ENCODE results near the gene SLC16A6.
"Not testable (repeated sequence)": the region's sequence is repeated elsewhere in the genome, so short reads cannot be mapped to it uniquely, and the experiment has no call there.

SLC16A6 gene

GRCh38 chr17:68291836-68292688 lies 1.1 kb upstream of the SLC16A6 start:
- Histone ChIP-seq H3K4me3 (ENCODE audit: insufficient read depth, low read depth, low read length, poor library complexity, severe bottlenecking) (peak overlapping the region; percentile 80), H3K27me3 (replicated peaks; ENCODE audit: control insufficient read depth, insufficient read depth, low read length, poor library complexity, severe bottlenecking) (no peaks in the 10 kb centered on the region), H3K9me3 (ENCODE audit: control insufficient read depth, low read length) (no peaks in the 10 kb centered on the region), H3K4me1 (ENCODE audit: control insufficient read depth, insufficient read depth, low read length, poor library complexity, severe bottlenecking) (peaks cover 39% of the 10 kb centered on the region), H3K27ac (ENCODE audit: insufficient read depth, low read length, poor library complexity, severe bottlenecking) (peak overlapping the region; percentile 96), H3K36me3 (ENCODE audit: control insufficient read depth, insufficient read depth, low read length) (no peaks in the 10 kb centered on the region)
- DNase-seq: peak; percentile 90 to 93 (median 91)

- H3K4me1 ChIP-seq (ENCODE audit: control insufficient read depth, insufficient read depth, low read length, poor library complexity, severe bottlenecking): peaks cover 25% of the 10 kb centered on the region
- peak overlapping the region; percentile 96 for H3K27ac ChIP-seq (ENCODE audit: insufficient read depth, low read length, poor library complexity, severe bottlenecking)
- H3K4me3 ChIP-seq (ENCODE audit: insufficient read depth, low read depth, low read length, poor library complexity, severe bottlenecking): peak overlapping the region; percentile 80
- H3K36me3 ChIP-seq (ENCODE audit: control insufficient read depth, insufficient read depth, low read length): no peaks in the 10 kb centered on the region
- peak; percentile 64 to 69 (median 67) for DNase-seq
- no peaks in the 10 kb centered on the region for H3K9me3 ChIP-seq (ENCODE audit: control insufficient read depth, low read length)
- H3K27me3 ChIP-seq (replicated peaks; ENCODE audit: control insufficient read depth, insufficient read depth, low read length, poor library complexity, severe bottlenecking): no peaks in the 10 kb centered on the region
Measured at GRCh38 chr17:68290268-68290954, 516 bp downstream of the SLC16A6 start.

GRCh38 chr17:68289936-68290267 lies 1.0 kb downstream of the SLC16A6 start:
- Histone ChIP-seq H3K27ac (ENCODE audit: insufficient read depth, low read length, poor library complexity, severe bottlenecking) (peak overlapping the region; percentile 96), H3K4me3 (ENCODE audit: insufficient read depth, low read depth, low read length, poor library complexity, severe bottlenecking) (peak overlapping the region; percentile 80), H3K27me3 (replicated peaks; ENCODE audit: control insufficient read depth, insufficient read depth, low read length, poor library complexity, severe bottlenecking) (no peaks in the 10 kb centered on the region), H3K9me3 (ENCODE audit: control insufficient read depth, low read length) (no peaks in the 10 kb centered on the region), H3K4me1 (ENCODE audit: control insufficient read depth, insufficient read depth, low read length, poor library complexity, severe bottlenecking) (peaks cover 20% of the 10 kb centered on the region), H3K36me3 (ENCODE audit: control insufficient read depth, insufficient read depth, low read length) (no peaks in the 10 kb centered on the region)
- DNase-seq: no peak

- Histone ChIP-seq H3K9me3 (ENCODE audit: control insufficient read depth, low read length) (no peaks in the 10 kb centered on the region), H3K27ac (ENCODE audit: insufficient read depth, low read length, poor library complexity, severe bottlenecking) (peak overlapping the region; percentile 96), H3K36me3 (ENCODE audit: control insufficient read depth, insufficient read depth, low read length) (no peaks in the 10 kb centered on the region), H3K27me3 (replicated peaks; ENCODE audit: control insufficient read depth, insufficient read depth, low read length, poor library complexity, severe bottlenecking) (no peaks in the 10 kb centered on the region), H3K4me1 (ENCODE audit: control insufficient read depth, insufficient read depth, low read length, poor library complexity, severe bottlenecking) (peaks cover 18% of the 10 kb centered on the region), H3K4me3 (ENCODE audit: insufficient read depth, low read depth, low read length, poor library complexity, severe bottlenecking) (peak overlapping the region; percentile 80)
- no peak for DNase-seq
Measured at GRCh38 chr17:68289473-68289872, 1.5 kb downstream of the SLC16A6 start.

GRCh38 chr17:68288804-68289203 lies 2.1 kb downstream of the SLC16A6 start:
- Histone ChIP-seq H3K9me3 (ENCODE audit: control insufficient read depth, low read length) (no peaks in the 10 kb centered on the region), H3K4me1 (ENCODE audit: control insufficient read depth, insufficient read depth, low read length, poor library complexity, severe bottlenecking) (peaks cover 18% of the 10 kb centered on the region), H3K27me3 (replicated peaks; ENCODE audit: control insufficient read depth, insufficient read depth, low read length, poor library complexity, severe bottlenecking) (no peaks in the 10 kb centered on the region), H3K4me3 (ENCODE audit: insufficient read depth, low read depth, low read length, poor library complexity, severe bottlenecking) (peak overlapping the region; percentile 80), H3K36me3 (ENCODE audit: control insufficient read depth, insufficient read depth, low read length) (no peaks in the 10 kb centered on the region), H3K27ac (ENCODE audit: insufficient read depth, low read length, poor library complexity, severe bottlenecking) (peak overlapping the region; percentile 36)
- no peak for DNase-seq

- DNase-seq: no peak
- peaks cover 18% of the 10 kb centered on the region for H3K4me1 ChIP-seq (ENCODE audit: control insufficient read depth, insufficient read depth, low read length, poor library complexity, severe bottlenecking)
- no peak overlapping the region for H3K4me3 ChIP-seq (ENCODE audit: insufficient read depth, low read depth, low read length, poor library complexity, severe bottlenecking)
- H3K9me3 ChIP-seq (ENCODE audit: control insufficient read depth, low read length): no peaks in the 10 kb centered on the region
- no peaks in the 10 kb centered on the region for H3K36me3 ChIP-seq (ENCODE audit: control insufficient read depth, insufficient read depth, low read length)
- H3K27me3 ChIP-seq (replicated peaks; ENCODE audit: control insufficient read depth, insufficient read depth, low read length, poor library complexity, severe bottlenecking): no peaks in the 10 kb centered on the region
- H3K27ac ChIP-seq (ENCODE audit: insufficient read depth, low read length, poor library complexity, severe bottlenecking): peak overlapping the region; percentile 36
Measured at GRCh38 chr17:68288375-68288774, 2.6 kb downstream of the SLC16A6 start.

GRCh38 chr17:68281965-68282364 lies 9.0 kb downstream of the SLC16A6 start:
- H3K4me1 ChIP-seq (ENCODE audit: control insufficient read depth, insufficient read depth, low read length, poor library complexity, severe bottlenecking); DNase-seq; H3K9me3 ChIP-seq (ENCODE audit: control insufficient read depth, low read length); H3K27me3 ChIP-seq (replicated peaks; ENCODE audit: control insufficient read depth, insufficient read depth, low read length, poor library complexity, severe bottlenecking); H3K4me3 ChIP-seq (ENCODE audit: insufficient read depth, low read depth, low read length, poor library complexity, severe bottlenecking); H3K27ac ChIP-seq (ENCODE audit: insufficient read depth, low read length, poor library complexity, severe bottlenecking): not testable (repeated sequence)
- peaks cover 16% of the 10 kb centered on the region for H3K36me3 ChIP-seq (ENCODE audit: control insufficient read depth, insufficient read depth, low read length)

- no peaks in the 10 kb centered on the region for H3K27me3 ChIP-seq (replicated peaks; ENCODE audit: control insufficient read depth, insufficient read depth, low read length, poor library complexity, severe bottlenecking)
- peaks cover 30% of the 10 kb centered on the region for H3K36me3 ChIP-seq (ENCODE audit: control insufficient read depth, insufficient read depth, low read length)
- no peaks in the 10 kb centered on the region for H3K4me1 ChIP-seq (ENCODE audit: control insufficient read depth, insufficient read depth, low read length, poor library complexity, severe bottlenecking)
- H3K4me3 ChIP-seq (ENCODE audit: insufficient read depth, low read depth, low read length, poor library complexity, severe bottlenecking): no peak overlapping the region
- no peak overlapping the region for H3K27ac ChIP-seq (ENCODE audit: insufficient read depth, low read length, poor library complexity, severe bottlenecking)
- DNase-seq: no peak
- H3K9me3 ChIP-seq (ENCODE audit: control insufficient read depth, low read length): no peaks in the 10 kb centered on the region
Measured at GRCh38 chr17:68277807-68278206, 13.1 kb downstream of the SLC16A6 start.

- H3K9me3 ChIP-seq (ENCODE audit: control insufficient read depth, low read length); H3K4me1 ChIP-seq (ENCODE audit: control insufficient read depth, insufficient read depth, low read length, poor library complexity, severe bottlenecking); H3K4me3 ChIP-seq (ENCODE audit: insufficient read depth, low read depth, low read length, poor library complexity, severe bottlenecking); DNase-seq; H3K27ac ChIP-seq (ENCODE audit: insufficient read depth, low read length, poor library complexity, severe bottlenecking); H3K27me3 ChIP-seq (replicated peaks; ENCODE audit: control insufficient read depth, insufficient read depth, low read length, poor library complexity, severe bottlenecking): not testable (repeated sequence)
- peaks cover 39% of the 10 kb centered on the region for H3K36me3 ChIP-seq (ENCODE audit: control insufficient read depth, insufficient read depth, low read length)
Measured at GRCh38 chr17:68276339-68276738, 14.6 kb downstream of the SLC16A6 start.

- H3K36me3 ChIP-seq (ENCODE audit: control insufficient read depth, insufficient read depth, low read length): peaks cover 47% of the 10 kb centered on the region
- H3K27ac ChIP-seq (ENCODE audit: insufficient read depth, low read length, poor library complexity, severe bottlenecking): no peak overlapping the region
- no peak overlapping the region for H3K4me3 ChIP-seq (ENCODE audit: insufficient read depth, low read depth, low read length, poor library complexity, severe bottlenecking)
- H3K9me3 ChIP-seq (ENCODE audit: control insufficient read depth, low read length): no peaks in the 10 kb centered on the region
- no peak for DNase-seq
- no peaks in the 10 kb centered on the region for H3K27me3 ChIP-seq (replicated peaks; ENCODE audit: control insufficient read depth, insufficient read depth, low read length, poor library complexity, severe bottlenecking)
- H3K4me1 ChIP-seq (ENCODE audit: control insufficient read depth, insufficient read depth, low read length, poor library complexity, severe bottlenecking): no peaks in the 10 kb centered on the region
Measured at GRCh38 chr17:68273722-68274121, 17.2 kb downstream of the SLC16A6 start.

Data from effector memory CD4-positive, alpha-beta T cell (primary cell).